ENCODE results near the gene TRANK1.
"Not testable (repeated sequence)": the region's sequence is repeated elsewhere in the genome, so short reads cannot be mapped to it uniquely, and the experiment has no call there.

Gene TRANK1

GRCh38 chr3:36944641-36945270, at the start of gene TRANK1:
Gene TRANK1 (minus strand): TSS chr3:36945054. CDS start chr3:36944809, 245 bp downstream.
- DNase-seq (ENCODE audit: low read depth), result peak; percentile 75

- peak; percentile 98 for DNase-seq (ENCODE audit: low read depth)
Observed at GRCh38 chr3:36993326-36994283, 48.8 kb upstream of the TRANK1 start, which contains the start of gene MLH1. Gene MLH1 (plus strand): TSS chr3:36993518. CDS start chr3:36993548, 30 bp downstream.

- DNase-seq (ENCODE audit: low read depth), result no peak
Observed at GRCh38 chr3:36992806-36993325, 48.0 kb upstream of the TRANK1 start, which contains the start of gene EPM2AIP1. Gene EPM2AIP1 (minus strand): TSS chr3:36993131. CDS start chr3:36993077, 54 bp downstream.

- DNase-seq (ENCODE audit: low read depth), result no peak
Observed at GRCh38 chr3:36991923-36992805, 47.3 kb upstream of the TRANK1 start.

- DNase-seq (ENCODE audit: low read depth), result no peak
Observed at GRCh38 chr3:36991147-36991546, 46.3 kb upstream of the TRANK1 start.

GRCh38 chr3:36989568-36989967, 44.7 kb upstream of the TRANK1 start:
- no peak for DNase-seq (ENCODE audit: low read depth)

GRCh38 chr3:36989005-36989404, 44.2 kb upstream of the TRANK1 start:
- DNase-seq (ENCODE audit: low read depth), result no peak

GRCh38 chr3:36988356-36988755, 43.5 kb upstream of the TRANK1 start:
- no peak for DNase-seq (ENCODE audit: low read depth)

GRCh38 chr3:36981006-36981405, 36.2 kb upstream of the TRANK1 start:
- DNase-seq (ENCODE audit: low read depth), result no peak

GRCh38 chr3:36973139-36973538, 28.3 kb upstream of the TRANK1 start:
- DNase-seq (ENCODE audit: low read depth), result no peak

- DNase-seq (ENCODE audit: low read depth), result no peak
Observed at GRCh38 chr3:36972163-36972562, 27.3 kb upstream of the TRANK1 start.

- DNase-seq (ENCODE audit: low read depth), result peak; percentile 5
Observed at GRCh38 chr3:36969540-36970432, 24.9 kb upstream of the TRANK1 start.

GRCh38 chr3:36969085-36969484, 24.2 kb upstream of the TRANK1 start:
- no peak for DNase-seq (ENCODE audit: low read depth)

GRCh38 chr3:36965440-36965839, 20.6 kb upstream of the TRANK1 start:
- no peak for DNase-seq (ENCODE audit: low read depth)

- no peak for DNase-seq (ENCODE audit: low read depth)
Observed at GRCh38 chr3:36964817-36965216, 20.0 kb upstream of the TRANK1 start.

GRCh38 chr3:36964331-36964730, 19.5 kb upstream of the TRANK1 start:
- DNase-seq (ENCODE audit: low read depth), result no peak

- DNase-seq (ENCODE audit: low read depth), result not testable (repeated sequence)
Observed at GRCh38 chr3:36963008-36963407, 18.2 kb upstream of the TRANK1 start.

- DNase-seq (ENCODE audit: low read depth), result no peak
Observed at GRCh38 chr3:36960502-36960901, 15.6 kb upstream of the TRANK1 start.

- DNase-seq (ENCODE audit: low read depth), result no peak
Observed at GRCh38 chr3:36959821-36960220, 15.0 kb upstream of the TRANK1 start.

- DNase-seq (ENCODE audit: low read depth), result no peak
Observed at GRCh38 chr3:36957862-36958686, 13.2 kb upstream of the TRANK1 start.

Measured in activated gamma-delta T cell treated with anti-CD3 and anti-CD28 coated beads, Interleukin-2, amount 50 U/mL, for 16 hours (primary cell).